Uterus (tissue), 2 donors: ENCODE results near the gene OSBP.

ENCODE experiments used
- CTCF ChIP-seq, 4 experiments: fragments of 200-600 bp in 2 of 4; fragments of 450-650 bp in 2 of 4; sonication (generic) in 2 of 4; IDR thresholded peaks; one replicate each; pipeline ENCODE4 v1.5.1; 2016 to 2019; ENCODE audit warnings: antibody characterized with exemption in 4 of 4, mild to moderate bottlenecking in 2 of 4, moderate library complexity in 1 of 4
- POLR2A ChIP-seq, 2 donors: fragments of 450-650 bp; IDR thresholded peaks; one replicate each; pipeline ENCODE4 v1.6.1; 2016; ENCODE audit warnings: antibody characterized with exemption in 2 of 2, mild to moderate bottlenecking in 1 of 2, moderate library complexity in 1 of 2

GRCh38 chr11:59578369-59578768 is 37.2 kb downstream of the OSBP start:
- TF ChIP-seq POLR2A (IDR thresholded peaks at IDR 0.05) = no peak
- TF ChIP-seq CTCF (IDR thresholded peaks at IDR 0.05) = no peak
